Caco-2 (cell line): ENCODE measurements around the gene IMMT. TPM values are rescaled to one million over a fixed set of nuclear protein-coding genes. Genes with fewer than 3 reads are reported as not detected.

Experiments
- BruUV-seq: library from RNA; stranded (reverse); fragments of 400-500 nt; replicated peaks from 2 replicates; lab custom pipeline; 2021; lab: Mats Ljungman, UMichigan
- CTCF ChIA-PET: fragments of 300-600 bp; sonication (Branson Sonifier 250); formaldehyde crosslinking; loops from one replicate; lab custom pipeline; 2022; ENCODE audit warnings: antibody characterized with exemption; lab: Charles Lee
- POLR2A ChIA-PET: fragments of 300-600 bp; sonication (Branson Sonifier 250); formaldehyde crosslinking; loops from one replicate; lab custom pipeline; 2022; ENCODE audit warnings: antibody characterized with exemption; lab: Charles Lee
- DNase-seq, 2 experiments: peaks; one replicate each; pipeline versions ENCODE4 v3.0.0 to v3.0.0-alpha.2; 2020 to 2022
- H3K27me3 ChIP-seq: replicated peaks from 2 replicates; pipeline ENCODE4 v1.6.0; 2011; ENCODE audit warnings: low read length; ENCODE audit not compliant: control insufficient read depth, insufficient read depth
- H3K36me3 ChIP-seq: 2 replicates; pipeline ENCODE4 v1.5.1; 2011; ENCODE audit warnings: low read length; ENCODE audit not compliant: control insufficient read depth, insufficient read depth
- H3K4me1 ChIP-seq: fragments of 250-450 bp; sonication (Bioruptor Pico); 2 replicates; pipeline ENCODE4 v1.5.1; 2020; ENCODE audit warnings: mild to moderate bottlenecking
- H3K4me3 ChIP-seq: 2 replicates; pipeline ENCODE4 v1.5.1; 2011; ENCODE audit warnings: low read depth, mild to moderate bottlenecking, control low read depth, low read length
- H3K9me3 ChIP-seq: fragments of 250-450 bp; sonication (Bioruptor Pico); 2 replicates; pipeline ENCODE4 v1.5.1; 2020; ENCODE audit warnings: mild to moderate bottlenecking, moderate library complexity
- H3K27ac Mint-ChIP-seq: one replicate; pipeline ENCODE4 v1.8.0; 2022; ENCODE audit warnings: mixed read lengths; ENCODE audit not compliant: unreplicated experiment
- H3K27me3 Mint-ChIP-seq: one replicate; pipeline ENCODE4 v1.8.0; 2022; ENCODE audit warnings: mixed read lengths; ENCODE audit not compliant: insufficient read depth, unreplicated experiment
- H3K36me3 Mint-ChIP-seq: one replicate; pipeline ENCODE4 v1.8.0; 2022; ENCODE audit warnings: mild to moderate bottlenecking, mixed read lengths; ENCODE audit not compliant: insufficient read depth, unreplicated experiment
- H3K4me1 Mint-ChIP-seq: one replicate; pipeline ENCODE4 v1.8.0; 2022; ENCODE audit warnings: low read depth, mixed read lengths; ENCODE audit not compliant: unreplicated experiment
- H3K4me3 Mint-ChIP-seq: one replicate; pipeline ENCODE4 v1.8.0; 2022; ENCODE audit warnings: mild to moderate bottlenecking, moderate library complexity, mixed read lengths; ENCODE audit not compliant: unreplicated experiment
- H3K9me3 Mint-ChIP-seq: one replicate; pipeline ENCODE4 v1.8.0; 2022; ENCODE audit warnings: mixed read lengths; ENCODE audit not compliant: unreplicated experiment
- intact Hi-C: fragments of 100-400 bp; cut with micrococcal nuclease; formaldehyde crosslinking; loops from one replicate; pipeline ENCODE4 v1.10.0; 2022; ENCODE audit not compliant: unreplicated experiment
- total RNA-seq: library from RNA; stranded (reverse); gene quantifications from 2 replicates; pipeline ENCODE4 v1.2.3, GENCODE V29; 2022
- TF ChIP-seq, protein P1 (sequence below), 2 experiments: fragments of 200-600 bp in 1 of 2; IDR thresholded peaks; 1 replicate in 1 of 2; 2 replicates in 1 of 2; pipeline versions ENCODE4 v1.5.1 to v1.8.0; 2011 to 2022; ENCODE audit warnings: antibody characterized with exemption in 1 of 2, control low read depth in 1 of 2, inconsistent platforms in 1 of 2, low read depth in 1 of 2, low read length in 1 of 2, mild to moderate bottlenecking in 1 of 2, moderate library complexity in 1 of 2; ENCODE audit not compliant: insufficient read depth in 1 of 2, severe bottlenecking in 1 of 2, unreplicated experiment in 1 of 2

IMMT gene
- total RNA-seq, 1 experiment from 2014 or later = 129 TPM

DNA sequence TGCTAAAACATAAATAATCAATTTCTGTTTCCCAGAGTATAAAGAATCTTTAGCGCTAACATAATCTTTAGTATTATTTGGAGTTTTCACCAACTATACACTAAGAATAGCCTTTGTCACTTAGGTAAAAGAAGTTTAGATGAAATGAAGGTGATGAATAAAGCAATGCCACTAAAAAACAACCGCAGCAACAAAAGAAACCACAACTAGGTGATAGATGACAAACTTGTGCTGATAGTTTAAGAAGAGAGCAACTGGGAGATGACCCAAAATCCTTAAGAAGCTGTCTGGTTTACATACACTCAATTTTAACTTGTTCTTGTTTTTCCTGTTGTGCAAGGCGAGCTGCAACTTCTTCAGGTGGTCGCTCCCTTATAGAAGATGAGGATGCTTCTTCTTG is 24.8 kb downstream of the IMMT start:
- no TSS peak for BruUV-seq
- H3K9me3 Mint-ChIP-seq = no peaks in the 10 kb centered on the region
- CTCF ChIA-PET = no interaction called here

DNA sequence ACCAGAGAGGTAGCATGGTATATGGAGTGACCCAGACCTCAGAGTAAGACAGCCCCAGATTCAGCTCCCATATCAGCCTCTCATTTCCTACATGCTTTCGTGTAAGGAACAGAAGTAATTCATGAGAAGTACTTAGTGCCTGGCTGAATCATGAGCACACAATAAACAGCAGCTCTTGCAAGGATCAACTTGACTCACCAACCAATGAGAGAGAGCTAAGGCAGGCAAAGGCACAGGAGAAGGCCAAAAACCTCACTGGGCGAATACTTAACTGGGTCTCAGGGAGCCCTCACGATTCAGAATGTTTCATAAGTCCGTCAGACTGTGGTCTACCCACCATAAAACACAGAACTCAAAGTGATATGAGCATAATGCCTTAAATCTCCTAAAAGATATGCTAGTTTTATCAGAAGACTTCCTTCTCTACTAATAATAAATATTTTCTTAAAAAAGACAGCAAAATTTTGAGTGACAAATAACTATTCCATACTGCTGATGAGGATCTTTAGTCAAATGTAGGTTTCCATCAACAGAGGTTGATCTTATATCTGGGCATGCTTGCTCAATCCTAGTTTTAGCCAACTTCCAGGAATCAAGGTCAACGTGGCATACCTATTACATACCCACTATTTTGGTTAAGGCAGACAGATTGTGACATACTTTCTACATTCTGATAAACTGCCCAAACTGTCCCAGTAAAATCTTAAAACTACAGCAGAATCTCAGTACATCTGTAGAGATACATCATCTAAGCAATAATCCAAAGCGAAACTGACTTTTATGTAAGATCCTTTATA is 34.9 kb downstream of the IMMT start:
- no peaks in the 10 kb centered on the region for H3K27me3 Mint-ChIP-seq
- no peak overlapping the region for H3K4me3 Mint-ChIP-seq
- POLR2A ChIA-PET = no interaction called here
- Histone ChIP-seq H3K36me3 (peaks cover 4% of the 10 kb centered on the region), H3K4me3 (no peak overlapping the region), H3K27me3 (no peaks in the 10 kb centered on the region), H3K9me3 (no peaks in the 10 kb centered on the region), H3K4me1 (no peaks in the 10 kb centered on the region)
- TF ChIP-seq, protein P1, sequence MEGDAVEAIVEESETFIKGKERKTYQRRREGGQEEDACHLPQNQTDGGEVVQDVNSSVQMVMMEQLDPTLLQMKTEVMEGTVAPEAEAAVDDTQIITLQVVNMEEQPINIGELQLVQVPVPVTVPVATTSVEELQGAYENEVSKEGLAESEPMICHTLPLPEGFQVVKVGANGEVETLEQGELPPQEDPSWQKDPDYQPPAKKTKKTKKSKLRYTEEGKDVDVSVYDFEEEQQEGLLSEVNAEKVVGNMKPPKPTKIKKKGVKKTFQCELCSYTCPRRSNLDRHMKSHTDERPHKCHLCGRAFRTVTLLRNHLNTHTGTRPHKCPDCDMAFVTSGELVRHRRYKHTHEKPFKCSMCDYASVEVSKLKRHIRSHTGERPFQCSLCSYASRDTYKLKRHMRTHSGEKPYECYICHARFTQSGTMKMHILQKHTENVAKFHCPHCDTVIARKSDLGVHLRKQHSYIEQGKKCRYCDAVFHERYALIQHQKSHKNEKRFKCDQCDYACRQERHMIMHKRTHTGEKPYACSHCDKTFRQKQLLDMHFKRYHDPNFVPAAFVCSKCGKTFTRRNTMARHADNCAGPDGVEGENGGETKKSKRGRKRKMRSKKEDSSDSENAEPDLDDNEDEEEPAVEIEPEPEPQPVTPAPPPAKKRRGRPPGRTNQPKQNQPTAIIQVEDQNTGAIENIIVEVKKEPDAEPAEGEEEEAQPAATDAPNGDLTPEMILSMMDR (IDR thresholded peaks at IDR 0.05; ENCODE audit: insufficient read depth in 1 of 2, low read depth in 1 of 2, low read length in 1 of 2, severe bottlenecking in 1 of 2, unreplicated experiment in 1 of 2) = no peak
- no TSS peak for BruUV-seq
- DNase-seq = no peak
- H3K9me3 Mint-ChIP-seq = no peaks in the 10 kb centered on the region
- H3K36me3 Mint-ChIP-seq = peaks cover 97% of the 10 kb centered on the region
- H3K4me1 Mint-ChIP-seq = peaks cover 6% of the 10 kb centered on the region
- no peak overlapping the region for H3K27ac Mint-ChIP-seq
- CTCF ChIA-PET = no interaction called here
- intact Hi-C loops = no loop called here

More for the DNA sequence above, 24.8 kb downstream of the IMMT start:
- POLR2A ChIA-PET = interaction anchor here (0.9 kb wide), 1 partner anchor 271 kb away, joined by 3 read pairs; the partner anchor contains the start of gene KDM3A
- no peak overlapping the region for H3K4me3 ChIP-seq
- no peak for DNase-seq
- Mint-ChIP-seq H3K27me3 (no peaks in the 10 kb centered on the region), H3K36me3 (peaks cover 58% of the 10 kb centered on the region), H3K4me1 (peaks cover 35% of the 10 kb centered on the region), H3K4me3 (no peak overlapping the region), H3K27ac (no peak overlapping the region)
- intact Hi-C loops = no loop called here
- no peaks in the 10 kb centered on the region for H3K9me3 ChIP-seq
- TF ChIP-seq, protein P1 (IDR thresholded peaks at IDR 0.05; ENCODE audit: insufficient read depth in 1 of 2, low read depth in 1 of 2, low read length in 1 of 2, severe bottlenecking in 1 of 2, unreplicated experiment in 1 of 2) = no peak
- H3K36me3 ChIP-seq = peaks cover 2% of the 10 kb centered on the region
- H3K4me1 ChIP-seq = peaks cover 26% of the 10 kb centered on the region
- H3K27me3 ChIP-seq = no peaks in the 10 kb centered on the region

DNA sequence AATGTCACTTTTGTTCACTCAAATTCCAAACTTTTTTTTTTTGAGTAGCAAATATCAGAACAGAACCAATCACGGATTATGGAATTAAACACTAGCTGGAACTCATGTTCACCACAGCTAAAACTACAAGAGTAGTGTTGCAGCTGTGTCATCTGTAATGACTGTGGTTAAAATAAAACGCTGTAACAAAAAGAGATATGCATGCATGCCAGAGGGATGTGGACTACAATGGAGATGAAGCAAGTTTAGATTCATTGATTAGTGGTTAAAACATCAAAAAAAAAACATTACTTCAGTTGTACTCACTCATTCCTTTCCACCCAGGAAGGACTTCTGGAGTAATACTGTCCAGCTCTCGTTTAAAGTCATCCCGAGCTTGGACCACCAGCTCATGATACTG is 37.0 kb downstream of the IMMT start:
- no peak for DNase-seq
- intact Hi-C loops = loop anchor here (5.0 kb wide), 1 partner anchor 331 kb away; no protein-coding TSS in a partner anchor
- Histone ChIP-seq H3K4me3 (no peak overlapping the region), H3K27me3 (no peaks in the 10 kb centered on the region), H3K36me3 (peaks cover 3% of the 10 kb centered on the region; the same call in 1 of the 2 replicates), H3K9me3 (no peaks in the 10 kb centered on the region), H3K4me1 (no peaks in the 10 kb centered on the region)
- POLR2A ChIA-PET = no interaction called here
- CTCF ChIA-PET = no interaction called here
- no peak overlapping the region for H3K27ac Mint-ChIP-seq
- peaks cover 6% of the 10 kb centered on the region for H3K4me1 Mint-ChIP-seq
- TF ChIP-seq, protein P1 (IDR thresholded peaks at IDR 0.05; ENCODE audit: insufficient read depth in 1 of 2, low read depth in 1 of 2, low read length in 1 of 2, severe bottlenecking in 1 of 2, unreplicated experiment in 1 of 2) = no peak
- H3K36me3 Mint-ChIP-seq = peaks cover 98% of the 10 kb centered on the region
- BruUV-seq = no TSS peak
- no peaks in the 10 kb centered on the region for H3K27me3 Mint-ChIP-seq
- no peak overlapping the region for H3K4me3 Mint-ChIP-seq
- no peaks in the 10 kb centered on the region for H3K9me3 Mint-ChIP-seq
